ENCODE measurements around the gene NEU2.

Gene NEU2

GRCh38 chr2:232994446-232994845 lies 38.0 kb upstream of the NEU2 start:
- no peaks in the 10 kb centered on the region for H3K36me3 ChIP-seq (replicated peaks; ENCODE audit: insufficient read depth, low read length)
- no peaks in the 10 kb centered on the region for H3K4me1 ChIP-seq (ENCODE audit: low read length)
- no peaks in the 10 kb centered on the region for H3K79me2 ChIP-seq (ENCODE audit: low read length)
- no peaks in the 10 kb centered on the region for H3K9me3 ChIP-seq (replicated peaks; ENCODE audit: insufficient read depth, low read length)
- no peak overlapping the region for H3K9ac ChIP-seq (ENCODE audit: low read length)
- H3K27me3 ChIP-seq (replicated peaks; ENCODE audit: insufficient read depth, low read length), result no peaks in the 10 kb centered on the region
- H3F3A ChIP-seq (ENCODE audit: insufficient read depth, low read length), result no peaks in the 10 kb centered on the region
- DNase-seq, result no peak
- no peak overlapping the region for H3K27ac ChIP-seq (ENCODE audit: low read length)
- TF ChIP-seq EZH2 (optimal IDR thresholded peaks at IDR 0.05; ENCODE audit: low read depth, low read length), result no peak
- no peak for TF ChIP-seq CTCF (IDR thresholded peaks at IDR 0.05; ENCODE audit: low read length)
- TF ChIP-seq EZH2phosphoT487 (IDR thresholded peaks at IDR 0.05; ENCODE audit: low read length), result no peak
- no peak overlapping the region for H3K4me3 ChIP-seq (ENCODE audit: low read length)
- H3K9me2 ChIP-seq (replicated peaks; ENCODE audit: insufficient read depth, low read length), result no peaks in the 10 kb centered on the region
- no peak overlapping the region for H2AFZ ChIP-seq (ENCODE audit: low read length)
- H4K20me1 ChIP-seq (ENCODE audit: insufficient read depth, low read length), result no peaks in the 10 kb centered on the region
- no peak overlapping the region for H3K4me2 ChIP-seq (ENCODE audit: low read depth, low read length)

GRCh38 chr2:232997749-232998665 lies 34.5 kb upstream of the NEU2 start:
- Histone ChIP-seq H3K27ac (ENCODE audit: low read length) (no peak overlapping the region), H3K9me2 (replicated peaks; ENCODE audit: insufficient read depth, low read length) (no peaks in the 10 kb centered on the region), H3F3A (ENCODE audit: insufficient read depth, low read length) (no peaks in the 10 kb centered on the region), H2AFZ (ENCODE audit: low read length) (no peak overlapping the region), H3K4me3 (ENCODE audit: low read length) (no peak overlapping the region), H3K4me1 (ENCODE audit: low read length) (no peaks in the 10 kb centered on the region), H3K79me2 (ENCODE audit: low read length) (no peaks in the 10 kb centered on the region), H3K4me2 (ENCODE audit: low read depth, low read length) (no peak overlapping the region), H3K9me3 (replicated peaks; ENCODE audit: insufficient read depth, low read length) (no peaks in the 10 kb centered on the region), H3K36me3 (replicated peaks; ENCODE audit: insufficient read depth, low read length) (no peaks in the 10 kb centered on the region), H3K27me3 (replicated peaks; ENCODE audit: insufficient read depth, low read length) (no peaks in the 10 kb centered on the region), H4K20me1 (ENCODE audit: insufficient read depth, low read length) (no peaks in the 10 kb centered on the region), H3K9ac (ENCODE audit: low read length) (no peak overlapping the region)
- no peak for TF ChIP-seq EZH2 (optimal IDR thresholded peaks at IDR 0.05; ENCODE audit: low read depth, low read length)
- no peak for TF ChIP-seq CTCF (IDR thresholded peaks at IDR 0.05; ENCODE audit: low read length)
- TF ChIP-seq EZH2phosphoT487 (IDR thresholded peaks at IDR 0.05; ENCODE audit: low read length), result no peak
- no peak for DNase-seq

GRCh38 chr2:232998666-232998985 lies 33.8 kb upstream of the NEU2 start:
- no peaks in the 10 kb centered on the region for H3K79me2 ChIP-seq (ENCODE audit: low read length)
- H3K36me3 ChIP-seq (replicated peaks; ENCODE audit: insufficient read depth, low read length), result no peaks in the 10 kb centered on the region
- no peaks in the 10 kb centered on the region for H3F3A ChIP-seq (ENCODE audit: insufficient read depth, low read length)
- H3K9me2 ChIP-seq (replicated peaks; ENCODE audit: insufficient read depth, low read length), result no peaks in the 10 kb centered on the region
- no peaks in the 10 kb centered on the region for H3K27me3 ChIP-seq (replicated peaks; ENCODE audit: insufficient read depth, low read length)
- no peaks in the 10 kb centered on the region for H4K20me1 ChIP-seq (ENCODE audit: insufficient read depth, low read length)
- H3K9me3 ChIP-seq (replicated peaks; ENCODE audit: insufficient read depth, low read length), result no peaks in the 10 kb centered on the region
- H3K27ac ChIP-seq (ENCODE audit: low read length), result no peak overlapping the region
- no peak for TF ChIP-seq CTCF (IDR thresholded peaks at IDR 0.05; ENCODE audit: low read length)
- TF ChIP-seq EZH2phosphoT487 (IDR thresholded peaks at IDR 0.05; ENCODE audit: low read length), result no peak
- TF ChIP-seq EZH2 (optimal IDR thresholded peaks at IDR 0.05; ENCODE audit: low read depth, low read length), result no peak
- no peak overlapping the region for H3K9ac ChIP-seq (ENCODE audit: low read length)
- H3K4me3 ChIP-seq (ENCODE audit: low read length), result no peak overlapping the region
- no peak overlapping the region for H2AFZ ChIP-seq (ENCODE audit: low read length)
- DNase-seq, result no peak
- no peak overlapping the region for H3K4me2 ChIP-seq (ENCODE audit: low read depth, low read length)
- no peaks in the 10 kb centered on the region for H3K4me1 ChIP-seq (ENCODE audit: low read length)
